Measurements from ENCODE around the gene SLC6A20.

- no peak for TF ChIP-seq POLR2A (IDR thresholded peaks at IDR 0.05; ENCODE audit: low read length)
- no peak for TF ChIP-seq GATA1 (IDR thresholded peaks at IDR 0.05; ENCODE audit: low read depth, low read length)
These were observed 9.7 kb upstream of the SLC6A20 start for GRCh38 chr3:45806072-45806471.
